Choroid plexus epithelial cell (primary cell): ENCODE results near the gene CSMD2.

Experiments used
- DNase-seq: peaks from one replicate; pipeline ENCODE4 v3.0.0-alpha.2; 2010; ENCODE audit warnings: low read depth
- H3K4me3 ChIP-seq: 2 replicates; pipeline ENCODE4 v1.5.1; 2011; ENCODE audit warnings: low read depth, mild to moderate bottlenecking, control low read depth, low read length, moderate library complexity
- TF ChIP-seq, protein P1 (sequence below): conservative IDR thresholded peaks from 2 replicates; pipeline ENCODE4 v1.5.1; 2011; ENCODE audit warnings: low read depth, mild to moderate bottlenecking, control low read depth, inconsistent platforms, low read length, moderate library complexity

Gene CSMD2

DNA sequence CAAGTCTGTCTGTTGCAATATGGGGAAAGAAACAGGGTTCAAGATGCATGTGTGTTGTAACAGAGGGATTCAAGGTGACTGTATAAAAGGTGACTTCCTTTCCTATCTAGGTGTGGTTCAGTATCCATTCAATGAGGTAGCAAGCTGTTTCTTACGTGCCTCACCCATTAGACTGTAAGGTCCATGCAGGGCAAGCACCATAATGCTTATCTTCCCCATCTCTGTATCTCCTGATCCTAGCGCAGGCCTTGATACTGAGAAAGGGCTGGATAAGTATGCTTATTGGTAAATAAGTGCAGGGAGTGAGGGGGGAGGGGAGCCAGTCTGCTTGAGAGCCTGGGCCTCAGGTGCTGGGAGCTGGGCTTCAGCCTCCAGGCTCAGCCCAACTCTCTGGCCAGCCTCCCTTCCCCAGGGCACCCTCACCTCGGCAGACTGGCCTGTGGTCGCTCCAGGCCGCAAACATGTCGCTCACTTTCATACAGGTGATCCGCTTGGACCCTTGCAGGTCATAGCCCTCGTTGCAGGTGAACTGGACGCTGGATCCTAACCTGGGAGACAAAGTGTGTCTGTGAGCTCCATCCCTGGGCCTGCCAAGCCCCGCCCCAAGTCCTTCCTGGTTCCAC lies 345.6 kb downstream of the CSMD2 start:
- no peak overlapping the region for H3K4me3 ChIP-seq
- no peak for DNase-seq
- TF ChIP-seq, protein P1, sequence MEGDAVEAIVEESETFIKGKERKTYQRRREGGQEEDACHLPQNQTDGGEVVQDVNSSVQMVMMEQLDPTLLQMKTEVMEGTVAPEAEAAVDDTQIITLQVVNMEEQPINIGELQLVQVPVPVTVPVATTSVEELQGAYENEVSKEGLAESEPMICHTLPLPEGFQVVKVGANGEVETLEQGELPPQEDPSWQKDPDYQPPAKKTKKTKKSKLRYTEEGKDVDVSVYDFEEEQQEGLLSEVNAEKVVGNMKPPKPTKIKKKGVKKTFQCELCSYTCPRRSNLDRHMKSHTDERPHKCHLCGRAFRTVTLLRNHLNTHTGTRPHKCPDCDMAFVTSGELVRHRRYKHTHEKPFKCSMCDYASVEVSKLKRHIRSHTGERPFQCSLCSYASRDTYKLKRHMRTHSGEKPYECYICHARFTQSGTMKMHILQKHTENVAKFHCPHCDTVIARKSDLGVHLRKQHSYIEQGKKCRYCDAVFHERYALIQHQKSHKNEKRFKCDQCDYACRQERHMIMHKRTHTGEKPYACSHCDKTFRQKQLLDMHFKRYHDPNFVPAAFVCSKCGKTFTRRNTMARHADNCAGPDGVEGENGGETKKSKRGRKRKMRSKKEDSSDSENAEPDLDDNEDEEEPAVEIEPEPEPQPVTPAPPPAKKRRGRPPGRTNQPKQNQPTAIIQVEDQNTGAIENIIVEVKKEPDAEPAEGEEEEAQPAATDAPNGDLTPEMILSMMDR: no peak

- DNase-seq: no peak
- TF ChIP-seq, protein P1: no peak
- no peak overlapping the region for H3K4me3 ChIP-seq
Observed at GRCh38 chr1:33818071-33818470, 347.0 kb downstream of the CSMD2 start.

DNA sequence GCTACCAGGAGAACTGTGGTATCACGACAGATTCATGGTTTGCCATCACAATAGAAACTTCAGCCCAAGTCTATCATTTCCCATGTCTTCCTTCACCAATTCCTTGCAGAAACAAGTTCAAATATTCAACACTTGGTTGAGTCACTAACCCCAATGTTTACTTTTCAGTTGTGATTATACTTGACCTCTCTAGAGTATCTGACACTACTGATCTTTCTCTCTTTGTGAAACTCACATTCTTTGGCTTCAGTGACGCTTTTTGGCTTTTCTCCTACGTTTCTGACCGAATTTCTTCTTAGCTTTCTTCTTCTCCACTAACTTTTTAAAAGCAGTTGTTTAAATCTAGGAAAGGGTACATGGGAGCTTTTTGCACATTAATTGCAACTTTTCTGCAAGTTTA lies 350.0 kb downstream of the CSMD2 start:
- TF ChIP-seq, protein P1: no peak
- no peak overlapping the region for H3K4me3 ChIP-seq
- DNase-seq: peak; percentile 1

- H3K4me3 ChIP-seq: no peak overlapping the region
- DNase-seq: no peak
- TF ChIP-seq, protein P1: no peak
Observed at GRCh38 chr1:33814166-33814565, 350.9 kb downstream of the CSMD2 start.

DNA sequence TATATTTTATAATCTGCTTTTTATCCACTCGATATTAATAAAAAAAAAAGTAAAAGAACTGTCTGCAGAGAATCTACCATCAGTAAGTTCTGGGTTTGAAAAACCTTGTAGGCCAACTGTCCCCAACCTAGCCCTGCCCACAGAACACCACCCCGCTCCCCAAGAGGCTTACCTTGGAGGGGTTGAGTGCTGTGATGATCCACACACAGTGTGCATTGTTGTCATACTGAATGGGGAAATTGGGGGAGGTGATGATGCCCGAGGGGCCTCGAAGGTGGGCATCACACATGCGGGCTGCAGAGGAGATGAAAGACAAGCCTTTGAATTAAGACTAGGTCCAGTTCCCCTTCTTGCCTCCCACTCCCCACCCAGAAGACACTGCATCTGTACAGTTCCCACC lies 354.5 kb downstream of the CSMD2 start:
- no peak overlapping the region for H3K4me3 ChIP-seq
- no peak for DNase-seq
- TF ChIP-seq, protein P1: no peak

- TF ChIP-seq, protein P1: no peak
- H3K4me3 ChIP-seq: no peak overlapping the region
- no peak for DNase-seq
Observed at GRCh38 chr1:33805988-33806387, 359.0 kb downstream of the CSMD2 start.

DNA sequence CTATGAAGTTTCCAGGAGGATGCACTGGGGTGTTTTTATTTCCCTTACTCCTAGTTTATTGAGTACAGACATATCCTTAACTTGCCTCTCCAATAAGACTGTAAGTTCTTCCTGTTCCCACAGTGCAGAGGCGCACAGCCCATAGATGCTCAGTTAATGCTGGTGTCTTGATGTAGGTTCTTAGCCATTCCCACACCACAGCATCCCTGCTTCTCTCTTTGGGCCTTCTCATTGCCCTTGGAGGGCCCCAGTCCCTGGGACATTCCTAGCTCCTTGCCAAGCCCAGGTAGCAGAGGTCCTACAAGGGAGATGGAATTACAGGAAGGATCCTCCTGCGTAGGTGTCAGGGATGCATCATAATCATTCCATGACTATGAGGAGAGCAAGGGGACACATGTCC lies 362.8 kb downstream of the CSMD2 start:
- no peak overlapping the region for H3K4me3 ChIP-seq
- TF ChIP-seq, protein P1: no peak
- no peak for DNase-seq
